Inflammatory macrophage (primary cell): Measurements from ENCODE around the gene NPAS1.
"Not testable (repeated sequence)": the region's sequence is repeated elsewhere in the genome, so short reads cannot be mapped to it uniquely, and the experiment has no call there.

Experiments
- DNase-seq, 2 donors: peaks; one replicate each; pipeline ENCODE4 v3.0.0-alpha.2; 2020 to 2022

NPAS1 gene

GRCh38 chr19:46990991-46991676, 28.5 kb upstream of the NPAS1 start:
- DNase-seq = peak; percentile 46 to 61

GRCh38 chr19:46992699-46993535, 26.7 kb upstream of the NPAS1 start:
- no peak for DNase-seq

- DNase-seq = no peak
Measured at GRCh38 chr19:46993622-46994021, 26.0 kb upstream of the NPAS1 start.

- DNase-seq = no peak
Measured at GRCh38 chr19:46994141-46994686, 25.4 kb upstream of the NPAS1 start.

DNA sequence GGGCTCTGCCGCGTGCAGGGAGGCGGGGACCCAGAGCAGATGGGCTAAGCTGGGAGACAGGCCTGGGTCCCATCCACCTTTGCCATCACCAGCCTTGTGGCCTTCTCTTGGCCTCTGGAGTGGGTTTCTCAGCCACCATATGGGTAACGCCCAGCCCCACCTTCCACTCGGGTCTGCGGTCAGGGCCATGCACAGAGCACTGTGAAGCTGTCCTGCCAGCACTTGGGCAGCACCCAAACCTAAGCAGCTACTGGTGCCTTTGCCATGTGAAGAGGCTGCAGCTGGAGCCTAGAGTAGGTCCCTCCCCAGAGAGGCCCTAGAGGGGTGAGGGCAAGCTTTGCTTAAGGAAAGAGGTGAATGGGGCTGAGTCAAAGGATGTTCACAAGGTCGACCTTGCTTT, 24.1 kb upstream of the NPAS1 start:
- DNase-seq = no peak

GRCh38 chr19:46998445-46999125, 21.1 kb upstream of the NPAS1 start:
- no peak for DNase-seq

DNA sequence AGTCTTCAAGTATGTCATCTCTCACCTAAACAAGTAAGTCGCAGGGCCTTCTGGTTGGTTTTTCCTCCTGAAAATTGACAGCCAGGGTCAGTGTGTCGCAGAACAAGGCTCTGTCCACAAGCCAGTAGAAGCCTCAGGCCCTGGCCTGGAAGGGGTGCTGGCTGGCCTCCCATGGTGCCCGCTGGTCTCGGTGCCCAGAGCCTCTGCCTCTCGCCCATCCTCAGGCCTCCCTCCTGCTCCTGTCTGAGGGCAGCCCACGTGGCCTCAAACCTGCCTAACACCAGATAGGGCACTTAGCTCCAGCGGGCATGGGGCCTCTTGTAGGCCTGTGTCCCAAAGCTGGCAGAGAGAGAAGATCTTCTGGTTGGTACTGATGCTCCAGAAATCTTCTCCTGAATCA, 20.3 kb upstream of the NPAS1 start:
- DNase-seq = no peak

DNA sequence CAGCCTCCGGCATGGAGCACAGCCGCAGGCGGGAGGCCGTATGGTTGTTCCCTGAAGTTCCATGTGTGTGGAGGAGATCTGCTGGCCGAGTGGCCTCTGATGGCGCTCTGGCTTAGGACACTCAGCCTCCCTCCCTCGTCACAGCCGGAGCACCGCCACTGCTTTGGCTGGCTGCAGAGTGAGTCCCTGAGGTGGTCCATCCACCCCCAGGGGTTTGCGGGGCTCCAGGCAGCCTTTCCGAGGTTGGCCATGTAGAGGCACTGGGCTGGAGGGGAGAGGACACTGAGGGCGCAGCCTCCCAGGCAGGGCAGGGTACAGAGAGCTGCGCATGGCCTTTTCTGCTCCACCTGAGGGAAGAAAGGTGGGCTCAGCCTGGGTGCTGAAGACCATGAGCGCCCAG, 19.8 kb upstream of the NPAS1 start:
- DNase-seq = no peak

DNA sequence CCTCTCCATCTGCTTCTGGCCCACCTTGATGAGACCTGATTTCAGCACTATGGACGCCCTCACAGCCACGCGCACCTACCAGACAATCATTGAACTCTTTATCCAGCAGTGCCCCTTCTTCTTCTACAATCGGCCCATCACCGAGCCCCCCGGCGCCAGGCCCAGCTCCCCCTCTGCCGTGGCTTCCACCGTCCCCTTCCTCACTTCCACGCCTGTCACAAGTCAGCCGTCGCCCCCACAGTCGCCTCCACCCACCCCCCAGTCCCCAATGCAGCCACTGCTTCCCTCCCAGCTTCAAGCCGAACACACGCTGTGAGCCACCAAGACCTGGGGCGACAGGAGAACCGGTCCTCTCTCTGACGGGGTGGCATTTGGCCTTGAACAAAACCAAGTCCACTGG, 19.3 kb upstream of the NPAS1 start:
- DNase-seq = no peak

GRCh38 chr19:47001584-47001983, 18.1 kb upstream of the NPAS1 start:
- no peak for DNase-seq

DNA sequence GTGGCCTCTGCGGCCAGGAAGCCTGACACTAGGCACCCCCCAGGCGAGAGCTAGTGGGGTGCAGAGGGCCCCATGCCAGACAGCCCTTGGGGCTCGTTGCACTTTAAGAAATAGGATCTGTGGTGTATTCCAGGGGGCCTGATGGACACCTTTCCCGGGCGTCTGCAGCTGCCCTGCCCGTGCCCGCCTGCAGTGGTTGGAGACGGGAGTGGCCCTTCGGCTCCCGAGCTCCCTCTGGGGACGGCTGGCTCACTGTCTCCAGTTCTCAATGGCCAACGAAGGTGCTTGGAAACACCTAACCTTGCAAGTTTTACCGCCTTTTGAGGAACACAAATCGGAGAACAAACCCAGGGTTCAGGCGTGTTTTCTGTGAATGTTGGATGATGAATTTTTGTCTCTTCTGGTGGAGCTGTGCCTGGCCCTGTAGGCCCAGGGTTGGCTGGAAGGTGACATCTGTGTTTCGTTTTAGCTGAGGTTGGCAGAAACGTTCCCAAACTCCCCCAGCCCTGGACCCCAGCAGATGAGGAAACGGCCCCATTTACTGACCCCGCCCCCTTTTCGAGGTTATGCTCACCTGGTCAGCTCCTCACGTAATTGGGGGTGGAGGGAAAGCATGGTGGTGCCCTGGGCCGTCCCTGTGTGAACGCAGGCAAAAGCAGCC, 17.4 kb upstream of the NPAS1 start:
- no peak for DNase-seq

GRCh38 chr19:47002853-47003610, 16.6 kb upstream of the NPAS1 start:
- no peak for DNase-seq

- no peak for DNase-seq
Measured at GRCh38 chr19:47003611-47004465, 15.8 kb upstream of the NPAS1 start.

GRCh38 chr19:47005164-47005641, 14.4 kb upstream of the NPAS1 start:
- no peak for DNase-seq

- no peak for DNase-seq
Measured at GRCh38 chr19:47005873-47006272, 13.8 kb upstream of the NPAS1 start.

DNA sequence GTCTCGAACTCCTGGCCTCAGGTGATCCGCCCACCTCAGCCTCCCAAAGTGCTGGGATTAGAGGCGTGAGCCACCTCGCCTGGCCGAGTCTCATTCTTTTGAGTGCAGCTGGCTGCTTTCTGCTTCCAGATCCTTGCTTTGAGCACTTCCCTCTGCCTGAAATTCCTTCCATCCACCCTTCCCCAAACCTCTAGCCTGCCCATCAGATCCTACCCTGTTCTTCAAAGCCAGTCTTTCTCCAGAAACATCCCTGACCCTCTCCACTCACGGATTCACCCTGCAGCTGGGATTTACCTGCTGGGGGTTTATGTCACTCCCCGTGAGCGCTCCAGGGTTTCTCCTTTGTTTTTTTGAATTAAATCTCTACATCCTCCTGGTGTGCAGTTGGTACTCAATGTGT, 13.1 kb upstream of the NPAS1 start:
- DNase-seq = no peak

DNA sequence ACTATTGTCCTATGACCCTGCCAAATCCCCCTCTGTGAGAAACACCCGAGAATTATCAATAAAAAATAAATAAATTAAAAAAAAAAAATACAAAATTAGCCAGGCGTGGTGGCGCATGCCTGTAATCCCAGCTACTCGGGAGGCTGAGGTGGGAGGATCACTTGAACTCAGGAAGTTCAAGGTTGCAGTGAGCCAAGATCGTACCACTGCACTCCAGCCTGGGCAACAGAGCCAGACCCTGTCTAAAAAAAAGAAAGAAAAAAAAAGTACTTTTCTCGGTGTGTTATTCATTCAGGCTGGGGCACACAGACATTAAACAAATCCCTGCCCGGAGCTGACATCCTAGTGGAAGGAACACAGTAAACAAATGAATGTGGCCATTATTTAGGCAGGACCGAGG, 9.1 kb upstream of the NPAS1 start:
- DNase-seq = not testable (repeated sequence)

DNA sequence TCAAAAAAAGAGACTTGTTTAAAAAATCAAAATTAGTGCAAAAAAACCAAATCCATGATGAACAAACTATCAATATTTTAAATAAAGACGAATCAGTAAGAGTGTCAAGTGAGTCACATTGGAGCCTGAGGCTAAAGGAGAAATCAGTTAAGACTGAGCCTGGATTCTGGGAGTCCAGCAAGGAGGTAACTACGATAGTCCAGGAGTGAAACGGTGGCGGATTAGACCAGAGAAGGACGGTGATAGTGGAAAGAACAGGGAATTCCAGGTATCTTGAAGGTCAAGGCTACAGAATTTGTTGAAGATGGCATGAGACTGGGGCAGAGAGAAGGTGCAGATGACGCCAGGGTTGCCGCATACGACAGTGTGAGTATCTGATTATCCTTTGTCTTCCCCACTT, 7.0 kb upstream of the NPAS1 start:
- no peak for DNase-seq

DNA sequence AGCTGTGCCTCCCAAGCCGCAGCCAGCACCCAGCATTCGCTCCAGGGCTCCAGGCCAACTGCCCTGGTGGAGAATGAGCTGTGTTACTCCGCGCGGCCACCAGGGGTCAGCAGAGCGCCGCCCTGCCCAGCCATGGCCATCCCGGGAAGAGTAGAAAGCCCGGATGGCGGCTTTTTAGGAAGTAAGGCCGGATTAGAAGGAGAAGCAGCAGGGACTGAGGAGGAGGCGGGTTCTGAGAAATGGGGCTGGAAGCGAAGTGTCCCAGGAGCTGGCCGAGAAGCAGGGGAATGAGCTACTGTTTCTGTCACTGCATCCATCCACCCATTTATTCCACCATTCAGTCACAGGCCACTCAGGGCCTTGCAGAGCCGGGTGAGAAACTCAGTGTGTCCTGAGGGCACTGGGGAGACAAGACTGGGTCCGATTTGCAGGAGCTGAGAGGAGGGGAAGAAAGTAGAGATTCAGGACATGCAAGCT, 6.6 kb upstream of the NPAS1 start:
- DNase-seq = peak; percentile 82 to 85

DNA sequence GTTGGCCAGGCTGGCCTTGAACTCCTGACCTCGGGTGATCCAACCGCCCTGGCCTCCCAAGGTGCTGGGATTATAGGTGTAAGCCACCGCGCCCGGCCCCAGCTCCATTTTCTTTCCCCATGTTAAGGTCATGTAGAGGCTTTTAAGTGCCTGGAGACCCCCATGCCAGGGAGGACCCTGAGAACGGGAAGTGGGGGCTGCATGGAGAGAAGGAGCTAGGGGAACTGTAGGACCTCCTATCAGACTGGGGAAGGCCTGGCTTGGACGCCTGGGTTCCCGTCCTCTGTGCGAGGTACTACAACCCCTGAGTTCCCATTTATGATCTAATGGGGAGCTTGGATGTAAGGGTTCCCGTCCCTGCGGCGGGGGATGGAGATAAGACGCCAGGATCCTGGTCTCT, 714 bp upstream of the NPAS1 start:
- DNase-seq = no peak
